Measurements from ENCODE around the gene SMOC2.

The SMOC2 gene

GRCh38 chr6:168494726-168495125, 53.7 kb downstream of the SMOC2 start:
- DNase-seq: no peak

- DNase-seq: no peak
Measured at GRCh38 chr6:168495133-168495532, 54.1 kb downstream of the SMOC2 start.

GRCh38 chr6:168495636-168496035, 54.7 kb downstream of the SMOC2 start:
- DNase-seq: no peak

- DNase-seq: no peak
Measured at GRCh38 chr6:168496139-168496996, 55.4 kb downstream of the SMOC2 start.

GRCh38 chr6:168496997-168497331, 56.0 kb downstream of the SMOC2 start:
- DNase-seq: no peak

GRCh38 chr6:168497381-168497780, 56.4 kb downstream of the SMOC2 start:
- DNase-seq: no peak

- no peak for DNase-seq
Measured at GRCh38 chr6:168498161-168498843, 57.3 kb downstream of the SMOC2 start.

- DNase-seq: no peak
Measured at GRCh38 chr6:168499045-168499650, 58.2 kb downstream of the SMOC2 start.

GRCh38 chr6:168500519-168500918, 59.5 kb downstream of the SMOC2 start:
- DNase-seq: no peak

- no peak for DNase-seq
Measured at GRCh38 chr6:168501561-168501960, 60.6 kb downstream of the SMOC2 start.

GRCh38 chr6:168504366-168504765, 63.4 kb downstream of the SMOC2 start:
- no peak for DNase-seq

- DNase-seq: no peak
Measured at GRCh38 chr6:168506460-168506859, 65.5 kb downstream of the SMOC2 start.

GRCh38 chr6:168507297-168507696, 66.3 kb downstream of the SMOC2 start:
- no peak for DNase-seq

GRCh38 chr6:168507730-168508129, 66.7 kb downstream of the SMOC2 start:
- DNase-seq: no peak

- no peak for DNase-seq
Measured at GRCh38 chr6:168508903-168509302, 67.9 kb downstream of the SMOC2 start.

- no peak for DNase-seq
Measured at GRCh38 chr6:168513766-168514165, 72.8 kb downstream of the SMOC2 start.

- no peak for DNase-seq
Measured at GRCh38 chr6:168514216-168514615, 73.2 kb downstream of the SMOC2 start.

- no peak for DNase-seq
Measured at GRCh38 chr6:168515376-168515775, 74.4 kb downstream of the SMOC2 start.

GRCh38 chr6:168516944-168517741, 76.2 kb downstream of the SMOC2 start:
- DNase-seq: no peak

GRCh38 chr6:168517742-168518347, 76.9 kb downstream of the SMOC2 start:
- no peak for DNase-seq

GRCh38 chr6:168518348-168518745, 77.4 kb downstream of the SMOC2 start:
- DNase-seq: no peak

GRCh38 chr6:168518867-168519266, 77.9 kb downstream of the SMOC2 start:
- DNase-seq: no peak

GRCh38 chr6:168520233-168520632, 79.2 kb downstream of the SMOC2 start:
- DNase-seq: no peak
